GM21786 (cell line): ENCODE data around the gene TMEM125.

ENCODE experiments used
- ATAC-seq: cut with Tn5 transposase; IDR thresholded peaks from one replicate; pipeline ENCODE4 v1.9.1; 2021; ENCODE audit not compliant: unreplicated experiment

Gene TMEM125

DNA sequence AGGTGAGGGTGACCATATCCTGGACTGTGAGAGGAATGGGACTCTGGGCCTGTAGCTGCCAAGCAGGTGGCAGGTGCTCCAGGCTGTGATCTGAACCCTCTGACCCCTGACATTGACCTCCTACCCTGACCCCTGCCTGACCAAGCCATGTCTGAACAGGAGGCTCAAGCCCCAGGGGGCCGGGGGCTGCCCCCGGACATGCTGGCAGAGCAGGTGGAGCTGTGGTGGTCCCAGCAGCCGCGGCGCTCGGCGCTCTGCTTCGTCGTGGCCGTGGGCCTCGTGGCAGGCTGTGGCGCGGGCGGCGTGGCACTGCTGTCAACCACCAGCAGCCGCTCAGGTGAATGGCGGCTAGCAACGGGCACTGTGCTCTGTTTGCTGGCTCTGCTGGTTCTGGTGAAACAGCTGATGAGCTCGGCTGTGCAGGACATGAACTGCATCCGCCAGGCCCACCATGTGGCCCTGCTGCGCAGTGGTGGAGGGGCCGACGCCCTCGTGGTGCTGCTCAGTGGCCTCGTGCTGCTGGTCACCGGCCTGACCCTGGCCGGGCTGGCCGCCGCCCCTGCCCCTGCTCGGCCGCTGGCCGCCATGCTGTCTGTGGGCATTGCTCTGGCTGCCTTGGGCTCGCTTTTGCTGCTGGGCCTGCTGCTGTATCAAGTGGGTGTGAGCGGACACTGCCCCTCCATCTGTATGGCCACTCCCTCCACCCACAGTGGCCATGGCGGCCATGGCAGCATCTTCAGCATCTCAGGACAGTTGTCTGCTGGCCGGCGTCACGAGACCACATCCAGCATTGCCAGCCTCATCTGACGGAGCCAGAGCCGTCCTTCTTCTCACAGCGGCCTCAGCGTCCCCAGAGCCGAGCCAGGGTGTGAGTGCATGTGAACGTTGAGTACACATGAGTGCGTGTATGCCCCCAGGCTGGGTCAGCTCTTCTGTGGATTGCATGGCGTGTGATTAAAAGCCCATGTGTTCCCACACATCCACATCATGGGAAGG, 3.1 kb downstream of the TMEM125 start:
- no peak for ATAC-seq

- ATAC-seq, result no peak
Measured at GRCh38 chr1:43273708-43274107, 3.9 kb downstream of the TMEM125 start.

GRCh38 chr1:43274125-43274803, 4.5 kb downstream of the TMEM125 start:
- no peak for ATAC-seq

DNA sequence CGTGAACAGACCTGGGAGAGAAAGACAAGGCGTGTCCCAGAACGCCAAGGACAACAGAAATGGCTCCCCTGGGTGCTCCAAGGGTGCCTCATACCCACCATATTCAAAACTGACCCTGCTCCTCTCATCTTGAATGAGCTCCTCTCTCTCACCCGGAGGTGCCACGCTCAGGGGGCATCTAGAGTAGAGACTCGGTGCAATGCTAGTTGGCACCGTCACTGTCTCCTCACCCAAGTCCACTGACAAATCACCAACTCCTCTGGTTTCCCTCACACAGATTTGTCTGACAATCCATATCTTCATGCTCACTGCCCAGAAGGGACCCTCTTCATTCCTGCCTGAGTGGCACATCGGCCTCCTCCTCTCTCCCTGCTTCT, 5.0 kb downstream of the TMEM125 start:
- no peak for ATAC-seq

- no peak for ATAC-seq
Measured at GRCh38 chr1:43275826-43276620, 6.2 kb downstream of the TMEM125 start.

DNA sequence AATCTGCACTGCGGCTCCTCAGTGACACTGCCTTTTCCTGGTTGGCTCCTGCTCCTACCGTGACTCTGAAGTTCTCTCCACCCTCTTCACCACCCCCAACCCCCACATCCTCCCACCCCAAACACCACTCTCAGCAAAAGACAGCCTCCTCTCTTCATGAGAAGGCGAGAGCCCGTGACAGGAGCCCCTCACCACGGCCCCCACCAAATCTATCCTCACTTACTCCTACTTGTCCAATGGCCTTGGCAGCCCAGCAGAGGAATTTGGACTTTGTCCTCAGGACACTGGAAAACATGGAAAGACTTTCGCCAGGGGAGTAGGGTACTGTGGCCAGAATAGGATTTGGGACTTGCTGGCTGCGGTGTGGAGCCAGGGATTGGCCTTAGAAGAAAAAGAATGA, 6.9 kb downstream of the TMEM125 start:
- no peak for ATAC-seq

DNA sequence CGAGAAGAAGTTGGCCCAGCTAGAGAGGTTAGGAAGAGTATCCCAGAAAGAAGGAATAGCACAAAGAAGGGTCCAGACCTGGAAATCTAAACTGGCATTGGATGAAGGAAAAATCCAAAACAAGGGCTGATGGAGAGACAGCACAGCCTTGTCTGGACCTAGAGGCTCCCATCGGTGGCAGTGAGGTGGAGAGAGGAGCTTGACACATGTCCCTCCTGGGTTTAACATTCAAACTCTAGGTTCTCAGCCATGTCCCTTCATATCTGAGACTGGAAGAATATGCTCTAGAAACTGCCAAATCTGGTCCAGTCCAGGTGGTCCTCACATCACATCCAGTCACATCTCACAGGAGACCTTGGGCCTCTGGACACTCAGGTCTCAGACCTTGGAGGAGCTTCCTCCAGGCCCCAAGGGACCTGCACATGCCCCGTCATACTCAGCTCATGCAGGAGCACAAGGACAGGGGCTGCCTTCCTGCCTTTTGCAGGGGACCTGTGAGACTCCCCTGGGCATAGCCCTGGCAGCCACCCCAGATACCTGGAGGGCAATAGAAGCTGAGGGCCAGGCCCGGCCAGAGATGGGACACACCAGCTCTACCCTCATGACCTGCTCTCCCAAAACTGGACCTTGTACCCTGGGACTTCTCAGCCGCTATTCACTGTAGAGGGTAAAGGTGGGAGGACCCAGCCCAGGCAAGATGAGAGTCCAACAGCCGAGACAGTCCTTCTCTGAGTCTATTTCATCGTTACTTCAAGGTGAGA, 7.5 kb downstream of the TMEM125 start:
- ATAC-seq, result no peak

GRCh38 chr1:43279161-43279560, 9.4 kb downstream of the TMEM125 start:
- no peak for ATAC-seq

GRCh38 chr1:43279666-43280065, 9.9 kb downstream of the TMEM125 start:
- no peak for ATAC-seq

DNA sequence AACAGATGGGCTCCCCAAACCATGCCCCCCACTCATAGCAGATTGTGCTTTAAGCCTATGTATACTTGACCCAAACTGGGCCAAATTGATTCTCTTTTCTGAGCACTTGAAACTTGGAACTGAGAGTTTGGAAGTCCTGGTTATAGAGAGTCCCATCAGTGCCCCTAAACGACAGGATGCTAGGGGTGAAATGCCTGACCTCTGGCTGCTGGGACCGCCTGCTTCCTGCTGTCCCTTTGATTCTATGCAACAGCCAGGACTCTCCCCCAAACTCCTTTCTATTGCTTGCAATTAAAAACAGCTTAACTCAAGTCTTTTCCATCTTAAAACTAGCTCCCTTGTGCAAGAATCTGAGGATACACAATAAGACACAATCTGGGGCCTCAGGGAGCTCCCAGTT, 10.9 kb downstream of the TMEM125 start:
- no peak for ATAC-seq

GRCh38 chr1:43282220-43283195, 12.7 kb downstream of the TMEM125 start:
- no peak for ATAC-seq

DNA sequence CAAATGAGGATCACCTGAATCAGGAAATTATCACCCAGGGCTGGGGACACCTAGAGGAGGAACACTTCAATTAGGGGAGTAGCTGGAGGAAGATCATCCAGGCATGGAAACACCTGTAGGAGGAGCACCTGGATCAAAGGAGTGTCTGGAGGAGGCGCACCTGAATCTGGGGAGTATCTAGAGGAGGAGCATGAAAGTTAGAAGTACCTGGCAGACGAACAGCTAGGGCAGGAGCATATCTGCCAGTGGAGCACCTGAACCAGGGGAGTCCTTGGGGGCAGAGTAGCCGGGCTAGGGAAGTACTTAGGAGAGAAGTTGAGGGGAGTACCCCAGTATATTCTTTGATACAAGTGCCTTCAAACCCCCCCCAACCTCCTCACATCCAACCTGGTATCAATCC, 14.3 kb downstream of the TMEM125 start:
- no peak for ATAC-seq

DNA sequence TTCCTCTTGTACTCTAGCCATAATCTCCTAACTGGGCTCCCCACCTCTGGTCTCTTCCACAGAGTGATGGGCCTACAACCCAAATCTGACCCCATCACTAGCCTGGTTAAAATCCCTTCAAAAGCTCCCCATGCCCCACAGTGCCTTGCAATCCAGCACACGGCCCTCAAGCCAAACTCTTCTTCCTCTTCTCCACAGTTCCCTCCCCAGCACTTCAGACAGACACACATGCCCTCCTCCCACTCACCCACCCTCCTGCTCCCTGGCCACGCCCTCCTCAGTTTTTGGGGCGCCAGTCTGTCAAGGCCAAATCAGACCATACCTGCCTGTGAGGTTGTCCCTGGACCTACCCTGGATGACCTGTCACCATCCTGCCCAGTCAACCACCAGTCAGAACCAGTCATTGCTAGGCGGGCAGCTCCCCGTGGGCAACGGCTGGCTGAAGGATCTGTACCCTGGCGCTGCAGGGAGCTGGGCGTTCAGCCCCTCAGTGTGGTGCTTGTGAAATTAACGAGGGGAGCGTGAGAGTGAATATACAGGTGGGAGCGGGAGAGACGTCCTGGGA, 14.8 kb downstream of the TMEM125 start:
- ATAC-seq, result no peak

- ATAC-seq, result no peak
Measured at GRCh38 chr1:43285269-43285990, 15.6 kb downstream of the TMEM125 start, which contains the start of gene C1orf210. TSS of gene C1orf210 (minus strand) at chr1:43285581. CDS start at chr1:43283270, 2,311 bp downstream.

GRCh38 chr1:43286115-43286514, 16.3 kb downstream of the TMEM125 start:
- ATAC-seq, result no peak

- no peak for ATAC-seq
Measured at GRCh38 chr1:43286533-43286932, 16.8 kb downstream of the TMEM125 start.

GRCh38 chr1:43288058-43288784, 18.4 kb downstream of the TMEM125 start:
- no peak for ATAC-seq
